NCI-H2196 treated with DMSO at 0.1 percent for 48 hours (cell line): ENCODE results near the gene HSPA6.
"Not testable (repeated sequence)": the region's sequence is repeated elsewhere in the genome, so short reads cannot be mapped to it uniquely, and the experiment has no call there.

ENCODE experiments used
- DNase-seq: peaks from one replicate; lab custom pipeline; 2025; ENCODE audit not compliant: unreplicated experiment; lab: John Stamatoyannopoulos, UW

HSPA6 gene

DNA sequence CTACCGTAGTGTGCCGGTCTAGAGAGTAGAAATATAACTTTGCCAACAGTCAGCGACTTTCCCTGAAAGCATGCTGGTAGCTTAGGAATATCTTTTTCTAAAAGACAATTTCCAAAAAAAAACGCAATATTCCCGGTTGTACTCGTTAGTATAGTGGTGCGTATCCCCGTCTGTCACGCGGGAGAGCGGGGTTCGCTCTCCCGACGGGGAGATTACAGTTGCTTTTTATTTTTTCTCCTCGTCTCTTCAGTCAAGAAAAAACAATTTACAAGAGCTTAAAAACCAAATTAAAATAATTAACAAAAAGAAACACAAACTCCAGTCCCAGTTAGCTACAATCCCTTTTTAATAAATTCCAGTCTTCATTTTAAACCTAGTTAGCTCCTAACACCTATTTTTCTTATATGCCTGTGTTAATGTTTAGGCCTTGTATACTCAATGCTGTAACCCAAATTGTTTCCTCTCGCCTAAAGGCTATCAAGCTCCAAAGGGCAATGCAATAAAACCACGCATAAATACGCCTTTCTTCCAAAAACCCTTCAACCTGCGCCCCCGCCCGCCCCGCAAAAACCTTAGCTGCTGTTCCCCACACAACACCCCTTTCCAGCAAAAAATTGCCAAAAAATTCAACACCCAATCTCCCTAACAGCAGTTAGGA lies 7.8 kb downstream of the HSPA6 start:
- no peak for DNase-seq

DNA sequence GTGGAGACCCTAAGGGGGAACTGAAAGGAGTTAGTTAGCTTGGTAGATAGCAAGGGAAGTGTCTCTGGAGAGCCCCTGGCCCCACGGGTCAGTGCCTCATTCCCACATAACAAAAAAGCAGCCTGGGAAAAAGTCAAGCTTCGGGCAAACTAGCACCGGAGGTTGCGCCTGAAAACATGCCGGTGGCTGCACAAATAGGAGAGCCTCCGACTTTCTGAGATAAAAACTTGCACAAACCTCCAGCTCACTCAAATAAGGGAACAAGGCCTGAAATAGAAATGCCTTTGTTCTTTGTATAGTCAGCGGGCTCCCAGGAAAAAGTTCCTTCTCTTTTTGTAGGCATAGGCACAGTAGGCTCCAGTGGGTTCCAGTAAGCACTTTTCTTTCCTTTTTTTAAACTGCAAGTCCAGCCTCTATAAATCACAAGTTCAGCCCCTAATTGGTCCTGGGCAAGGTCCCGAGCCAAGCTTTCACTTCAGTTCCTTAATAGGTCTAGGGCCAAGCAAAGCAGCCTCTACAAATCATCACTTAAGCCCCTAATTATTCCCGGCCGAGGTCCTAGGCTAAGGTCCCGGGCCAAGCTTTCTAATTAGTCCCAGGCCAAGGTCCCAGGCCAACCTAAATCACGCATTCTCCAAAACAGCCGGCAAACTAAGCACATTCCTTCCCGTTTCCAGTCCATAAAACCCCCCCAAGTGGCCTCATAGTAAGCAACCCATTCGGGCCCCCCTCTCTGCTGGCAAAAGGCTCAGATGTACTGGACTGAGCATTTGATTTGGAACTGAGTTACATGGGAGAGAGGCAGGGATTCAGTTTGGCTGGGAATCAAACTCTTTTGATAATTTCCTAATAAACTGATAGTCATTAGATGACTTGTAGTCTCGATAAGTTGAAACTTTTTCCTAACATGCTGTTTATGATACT lies 8.6 kb downstream of the HSPA6 start:
- DNase-seq = not testable (repeated sequence)

DNA sequence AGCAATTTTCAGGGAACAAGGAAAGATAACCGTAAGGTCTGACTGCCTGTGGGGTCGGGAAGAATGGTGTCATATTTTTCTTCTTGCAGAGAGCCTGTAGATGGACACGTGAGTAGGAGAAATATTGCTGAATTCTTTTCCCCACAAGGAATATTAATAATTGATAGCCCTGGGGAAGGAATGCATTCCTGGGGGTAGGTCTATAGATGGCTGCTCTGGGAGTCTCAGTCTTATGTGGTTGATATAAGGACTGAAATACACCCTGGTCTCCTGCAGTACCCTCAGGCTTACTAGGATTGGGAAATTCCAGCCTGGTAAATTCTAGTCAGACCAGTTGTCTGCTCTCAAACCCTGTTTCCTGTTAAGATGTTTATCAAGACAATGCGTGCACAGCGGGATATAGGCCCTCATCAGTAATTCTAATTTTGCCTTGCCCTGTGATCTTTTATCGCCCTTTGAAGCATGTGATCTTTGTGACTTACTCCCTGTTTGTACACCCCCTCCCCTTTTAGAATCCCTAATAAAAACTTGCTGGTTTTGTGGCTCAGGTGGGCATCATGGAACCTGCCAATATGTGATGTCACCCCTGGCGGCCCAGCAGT lies 12.8 kb downstream of the HSPA6 start:
- not testable (repeated sequence) for DNase-seq

DNA sequence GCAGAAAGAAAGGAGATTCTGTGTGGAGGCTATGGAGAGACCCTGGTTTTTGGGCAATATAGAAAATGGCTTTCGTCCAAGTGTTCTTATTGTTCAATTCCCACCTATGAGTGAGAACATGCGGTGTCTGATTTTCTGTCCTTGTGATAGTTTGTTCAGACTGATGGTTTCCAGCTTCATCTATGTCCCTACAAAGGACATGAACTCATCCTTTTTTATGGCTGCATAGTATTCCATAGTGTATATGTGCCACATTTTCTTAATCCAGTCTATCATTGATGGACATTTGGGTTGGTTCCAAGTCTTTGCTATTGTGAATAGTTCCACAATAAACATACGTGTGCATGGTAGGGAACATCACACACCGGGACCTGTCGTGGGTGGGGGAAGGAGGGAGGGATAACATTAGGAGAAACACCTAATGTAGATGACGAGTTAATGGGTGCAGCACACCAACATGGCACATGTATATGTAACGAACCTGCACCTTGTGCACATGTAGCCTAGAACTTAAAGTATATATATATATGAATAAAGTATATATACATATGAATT lies 14.7 kb downstream of the HSPA6 start:
- not testable (repeated sequence) for DNase-seq

DNA sequence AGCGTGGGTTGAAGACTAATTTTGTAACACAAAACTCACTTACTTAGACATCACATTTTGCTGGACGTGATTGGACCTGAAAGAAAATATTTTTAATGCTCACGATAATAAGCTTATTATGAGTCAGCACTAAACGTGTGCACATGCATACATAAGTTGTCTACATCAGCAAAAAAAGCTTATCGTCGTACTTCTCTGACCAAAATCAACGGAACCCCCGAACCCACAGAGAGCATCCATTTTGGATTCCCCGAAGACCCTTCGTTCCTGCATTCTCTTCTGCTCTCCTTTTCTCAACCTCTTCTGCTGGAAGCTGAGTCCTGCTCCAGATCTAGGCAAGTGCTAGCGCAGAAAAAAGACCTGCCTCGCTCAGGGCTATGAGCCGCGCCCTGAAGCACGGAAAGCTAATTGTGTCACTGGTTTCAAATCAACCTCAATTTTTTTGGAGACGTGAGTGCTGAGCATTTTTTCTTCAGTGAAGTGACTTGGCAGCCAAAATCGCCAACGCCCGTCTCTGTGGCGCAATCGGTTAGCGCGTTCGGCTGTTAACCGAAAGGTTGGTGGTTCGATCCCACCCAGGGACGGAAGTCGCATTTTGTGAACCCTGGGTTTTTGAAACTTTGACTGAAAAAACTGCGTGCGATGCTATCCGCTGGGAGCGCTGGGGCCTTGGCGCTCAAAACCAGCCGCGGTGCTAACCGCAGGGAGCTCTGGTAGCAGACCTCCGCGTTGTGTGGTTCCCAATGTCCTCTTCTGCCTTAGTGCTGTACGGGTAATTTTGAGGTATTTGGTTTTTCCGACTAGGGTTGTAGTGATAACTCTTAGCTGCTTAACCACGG lies 15.6 kb downstream of the HSPA6 start:
- DNase-seq = not testable (repeated sequence)

DNA sequence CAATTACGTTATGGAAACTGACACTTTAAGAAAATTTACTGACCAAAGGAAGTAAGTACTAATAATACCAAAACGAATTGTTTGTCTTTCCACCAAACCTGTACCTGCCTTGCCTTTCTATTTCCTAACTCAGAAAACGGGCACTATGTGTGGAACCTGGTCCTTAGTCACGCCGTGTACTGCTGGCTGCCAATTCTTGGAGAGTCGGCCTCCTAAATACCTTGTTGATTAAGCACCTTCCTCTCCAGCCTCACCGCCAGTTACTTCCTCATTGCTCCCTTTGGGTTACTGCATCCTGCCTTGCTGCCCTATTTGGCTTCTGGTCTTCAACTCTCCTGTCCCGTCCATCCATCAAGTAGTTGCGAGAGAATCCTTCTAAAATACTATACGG lies 16.2 kb downstream of the HSPA6 start:
- not testable (repeated sequence) for DNase-seq

DNA sequence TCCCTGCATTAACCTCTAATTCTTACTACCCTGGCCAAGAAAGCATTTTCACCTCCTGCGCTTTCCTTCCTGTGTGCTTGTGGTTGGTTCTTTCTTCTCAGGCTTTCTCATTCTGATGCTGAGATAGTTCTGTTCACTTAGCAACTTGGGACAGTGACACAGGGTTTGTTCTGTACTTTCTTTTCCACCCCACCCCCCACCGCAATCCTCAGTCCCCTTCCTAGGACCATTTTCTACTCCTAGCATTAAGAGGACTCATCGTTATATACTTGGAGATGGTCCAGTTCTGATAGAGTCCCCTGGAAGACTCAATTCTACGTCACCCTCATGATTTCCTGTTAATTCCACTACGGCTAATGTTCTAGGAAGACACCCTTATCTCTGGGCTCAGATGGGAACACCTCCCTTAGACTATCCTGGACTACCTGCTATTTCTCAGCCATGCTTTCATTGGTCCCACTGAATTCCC lies 17.8 kb downstream of the HSPA6 start:
- DNase-seq = not testable (repeated sequence)

DNA sequence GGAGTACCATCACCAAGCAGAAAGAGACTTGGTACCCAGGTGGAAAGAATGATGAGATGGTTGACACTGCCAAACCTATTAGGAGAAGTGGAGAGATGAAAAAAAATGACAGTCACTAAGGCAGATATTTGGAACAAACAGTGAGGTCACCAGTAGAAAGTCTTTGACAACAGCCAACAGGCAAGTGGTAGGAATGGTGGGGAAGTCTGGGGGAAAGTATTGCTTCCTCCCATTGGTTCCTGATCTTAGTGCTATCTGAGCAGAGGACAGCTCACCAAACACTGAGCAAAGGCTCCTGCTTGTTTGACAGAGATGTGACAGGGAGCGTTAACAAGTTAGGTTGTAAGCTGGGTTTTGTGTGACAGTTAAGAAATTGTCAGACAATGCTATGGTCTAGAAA lies 18.8 kb downstream of the HSPA6 start:
- not testable (repeated sequence) for DNase-seq

DNA sequence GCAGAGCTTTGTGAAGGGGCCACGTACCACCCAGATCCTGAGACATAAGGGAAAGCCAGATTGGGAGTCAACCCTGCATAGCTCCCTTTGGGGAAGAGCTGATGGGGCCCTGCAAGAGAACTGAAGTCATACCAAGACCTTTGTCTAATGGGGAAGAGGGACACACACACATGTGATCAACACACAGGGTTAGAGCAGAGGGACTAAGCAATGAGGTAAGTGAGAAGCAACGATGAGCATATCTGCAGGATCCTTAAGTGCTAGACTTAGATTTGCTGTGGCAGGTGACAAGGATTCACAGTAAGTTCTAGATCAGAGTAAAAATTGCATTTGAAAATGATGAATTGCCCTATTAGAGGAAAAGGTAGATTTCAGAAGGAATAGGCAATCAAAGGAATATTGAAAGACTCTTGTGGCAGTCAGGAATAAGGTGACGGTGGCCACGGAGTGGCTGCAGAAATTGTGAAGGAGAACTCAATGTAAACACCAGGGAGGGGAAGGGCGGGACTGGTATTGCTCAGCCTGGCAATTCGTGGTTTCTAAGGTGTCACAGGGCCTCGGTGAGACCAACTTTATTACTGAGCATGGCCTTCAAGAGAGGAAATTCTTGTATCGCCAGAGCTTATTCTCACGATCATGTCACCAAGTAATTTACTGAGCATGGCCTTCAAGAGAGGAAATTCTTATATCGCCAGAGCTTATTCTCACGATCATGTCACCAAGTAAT lies 20.8 kb downstream of the HSPA6 start:
- not testable (repeated sequence) for DNase-seq

DNA sequence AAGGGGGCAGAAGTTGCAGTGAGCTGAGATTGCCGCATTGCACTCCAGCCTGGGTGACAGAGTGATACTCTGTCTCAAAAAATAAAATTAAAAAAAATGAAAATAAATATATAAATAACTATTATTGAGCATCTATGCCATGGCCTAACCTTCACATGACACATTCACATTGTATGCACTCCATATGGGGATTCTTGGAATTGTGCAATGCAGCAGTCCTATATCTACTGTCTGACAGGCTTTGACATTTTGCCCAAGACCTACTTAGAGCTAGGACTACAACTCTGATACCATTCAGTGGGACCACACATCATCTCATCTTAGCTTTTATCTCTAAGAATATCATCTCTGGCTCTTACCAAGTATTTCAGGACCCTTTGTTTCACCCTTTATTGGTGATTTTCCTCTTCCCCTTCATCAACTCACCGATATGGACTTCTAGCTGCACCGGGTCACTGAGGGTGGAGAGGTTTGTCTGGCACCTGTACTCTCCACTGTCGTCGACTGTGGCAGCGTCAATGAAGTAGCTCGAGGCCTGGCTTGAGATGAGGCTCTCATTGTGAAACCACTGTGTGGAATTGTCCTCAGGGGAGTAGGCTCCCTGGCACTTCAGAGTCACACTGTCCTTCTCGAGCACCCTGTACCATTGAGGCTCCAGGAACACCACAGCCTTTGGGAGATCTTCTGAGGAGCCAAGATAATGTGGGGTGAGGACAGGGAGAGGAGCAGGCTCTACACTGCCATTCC lies 23.8 kb downstream of the HSPA6 start:
- not testable (repeated sequence) for DNase-seq

DNA sequence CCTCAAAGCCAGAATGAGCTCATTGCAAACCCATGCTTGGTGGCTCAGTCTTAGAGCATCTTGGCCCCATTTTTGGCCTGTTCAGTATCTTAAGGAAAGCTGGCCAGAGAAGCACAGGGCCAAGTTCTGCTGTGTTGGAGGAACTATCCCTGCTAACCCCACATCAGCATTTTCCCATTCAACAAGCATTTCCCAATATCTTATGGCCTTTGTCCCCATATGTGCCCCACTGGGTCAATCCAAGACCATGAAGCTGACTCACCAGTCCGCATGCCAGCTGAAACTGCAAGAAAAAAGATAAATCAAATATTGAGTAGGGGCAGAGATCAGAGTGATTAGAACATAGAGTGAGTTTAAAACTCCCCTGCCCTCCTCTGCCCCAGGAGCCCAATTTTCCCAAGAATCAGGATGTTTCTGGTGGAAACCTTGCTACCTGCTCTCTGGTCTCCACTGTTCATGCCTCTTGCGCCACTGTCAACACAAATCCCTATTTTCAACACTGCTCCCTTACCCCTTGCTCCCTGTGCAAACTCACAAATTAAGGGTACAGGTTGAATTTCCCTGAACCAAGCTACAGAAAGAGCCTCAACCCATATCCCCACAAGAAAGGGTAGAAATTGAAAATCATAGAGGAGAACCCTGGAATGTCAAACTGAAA lies 24.5 kb downstream of the HSPA6 start:
- DNase-seq = not testable (repeated sequence)

DNA sequence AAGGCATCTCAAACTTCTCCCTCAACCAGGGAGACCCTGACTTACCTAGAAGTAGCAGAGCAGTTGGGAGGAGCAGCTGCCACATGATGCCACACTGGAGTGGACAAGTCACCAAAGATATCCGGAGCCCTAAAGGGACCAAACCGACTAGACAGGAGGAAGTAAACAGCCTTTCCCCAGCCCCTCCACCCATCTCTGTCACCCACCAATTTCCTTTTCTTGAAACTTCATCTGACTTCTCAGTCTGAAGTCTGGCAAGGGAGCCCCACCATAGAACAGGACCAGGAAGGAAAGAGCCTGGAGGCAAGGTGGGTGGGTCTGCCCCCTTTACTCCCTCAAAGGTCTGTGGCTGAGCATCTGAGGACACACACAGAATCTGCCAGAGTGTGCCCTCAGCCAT lies 25.3 kb downstream of the HSPA6 start, which contains the start of gene FCGR3A:
FCGR3A (minus strand) TSS at position 167 of the 400 bp plus-strand sequence; CDS start at position 85, 82 bp downstream.
- DNase-seq = no peak

DNA sequence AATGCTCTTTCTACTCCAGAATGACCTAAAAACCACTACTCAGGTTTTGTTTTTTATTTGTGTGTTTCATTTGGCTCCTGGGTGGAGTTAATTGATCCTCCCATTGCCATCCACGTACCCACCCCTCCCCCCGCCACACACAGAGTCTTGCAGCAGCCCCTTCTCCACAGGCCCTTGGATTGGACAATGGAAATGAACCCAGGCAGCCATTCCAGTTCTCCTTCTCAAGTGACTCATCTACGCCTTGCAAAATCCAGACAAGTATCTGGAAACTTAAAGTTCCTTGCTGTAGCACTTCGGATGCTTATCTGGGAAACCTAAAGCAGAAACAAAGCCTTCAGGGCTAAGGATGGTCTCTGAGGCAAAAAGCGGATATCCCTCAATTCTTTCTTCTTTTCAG lies 26.6 kb downstream of the HSPA6 start:
- DNase-seq = not testable (repeated sequence)

DNA sequence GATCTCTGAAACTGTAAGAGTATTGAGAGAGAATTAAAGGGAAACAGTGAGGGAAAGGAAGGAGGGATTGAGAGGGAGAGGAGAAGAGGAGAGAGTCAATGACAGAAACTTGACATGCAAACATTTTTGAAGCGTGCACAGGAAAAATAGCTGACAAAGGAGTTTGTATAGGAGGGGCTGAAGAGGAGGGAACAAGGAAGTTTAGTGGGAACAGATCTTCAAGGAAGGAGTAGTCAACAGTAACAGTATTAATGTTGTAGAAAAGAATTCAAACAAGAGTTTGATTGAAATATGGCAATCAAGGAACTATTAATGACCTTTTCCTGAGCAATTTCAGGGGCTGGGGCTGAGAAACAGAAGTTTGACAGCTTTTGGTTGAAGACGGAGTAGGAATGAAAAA lies 29.3 kb downstream of the HSPA6 start:
- DNase-seq = not testable (repeated sequence)

DNA sequence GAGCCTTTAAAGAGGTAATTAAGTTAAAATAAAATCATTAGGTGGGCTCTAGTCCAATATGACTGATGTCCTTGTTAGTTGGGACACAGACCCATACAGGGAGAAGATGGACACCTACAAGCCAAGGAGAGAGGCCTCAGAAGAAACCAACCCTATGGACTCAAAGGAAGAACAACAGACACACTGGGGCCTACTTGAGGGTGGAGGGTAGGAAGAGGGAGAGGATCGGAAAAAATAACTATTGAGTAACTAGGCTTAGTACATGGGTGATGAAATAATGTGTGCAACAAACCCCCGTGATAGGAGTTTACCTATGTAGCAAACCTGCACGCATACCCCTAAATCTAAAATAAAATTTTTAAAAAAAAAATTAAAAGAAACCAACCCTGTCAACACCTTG lies 30.0 kb downstream of the HSPA6 start:
- DNase-seq = not testable (repeated sequence)

DNA sequence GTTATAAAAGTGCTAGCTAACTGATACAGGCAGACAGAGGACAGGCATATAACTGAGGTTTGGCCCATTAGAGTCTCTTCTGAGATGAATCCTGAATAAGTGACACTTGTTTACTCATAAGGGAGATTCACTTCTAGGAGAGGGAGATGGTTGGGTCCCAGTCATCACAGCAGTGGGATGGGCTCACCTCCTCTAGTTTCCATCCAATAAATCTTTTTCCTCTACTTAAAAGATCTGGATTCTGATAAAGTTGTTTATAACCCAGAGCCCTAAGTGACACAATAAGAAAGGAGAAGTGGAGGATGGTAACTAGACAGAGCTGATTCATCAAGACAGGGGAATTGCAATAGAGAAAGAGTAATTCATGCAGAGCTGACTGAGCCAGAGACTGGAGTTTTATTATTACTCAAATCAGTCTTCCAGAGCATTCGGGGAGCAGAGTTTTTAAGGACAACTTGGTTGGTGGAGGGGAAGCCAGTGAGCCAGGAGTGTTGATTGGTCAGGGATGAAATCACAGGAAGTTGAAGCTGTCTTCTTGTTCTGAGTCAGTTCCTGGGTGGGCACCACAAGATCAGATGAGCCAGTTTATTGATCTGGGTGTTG lies 30.6 kb downstream of the HSPA6 start:
- not testable (repeated sequence) for DNase-seq

DNA sequence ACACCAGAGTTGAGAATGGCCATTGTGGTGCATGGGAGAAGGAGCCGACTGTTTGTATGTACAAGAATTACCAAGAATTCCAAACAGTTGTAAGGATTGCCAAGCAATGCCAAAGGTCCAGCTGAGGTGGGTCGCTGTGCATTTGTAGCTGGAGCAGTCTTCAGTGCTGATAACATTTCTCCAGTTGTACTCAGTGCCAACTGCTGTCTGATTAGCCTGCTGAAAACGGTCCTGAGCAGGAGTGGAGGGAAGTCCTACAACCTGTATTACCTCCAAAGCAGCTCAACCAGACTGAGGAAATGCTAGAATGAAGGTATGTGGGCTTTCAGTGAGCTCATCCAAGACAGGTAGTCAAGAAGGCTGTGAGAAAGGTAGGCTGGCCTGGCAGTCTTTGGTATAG lies 31.8 kb downstream of the HSPA6 start:
- DNase-seq = not testable (repeated sequence)

DNA sequence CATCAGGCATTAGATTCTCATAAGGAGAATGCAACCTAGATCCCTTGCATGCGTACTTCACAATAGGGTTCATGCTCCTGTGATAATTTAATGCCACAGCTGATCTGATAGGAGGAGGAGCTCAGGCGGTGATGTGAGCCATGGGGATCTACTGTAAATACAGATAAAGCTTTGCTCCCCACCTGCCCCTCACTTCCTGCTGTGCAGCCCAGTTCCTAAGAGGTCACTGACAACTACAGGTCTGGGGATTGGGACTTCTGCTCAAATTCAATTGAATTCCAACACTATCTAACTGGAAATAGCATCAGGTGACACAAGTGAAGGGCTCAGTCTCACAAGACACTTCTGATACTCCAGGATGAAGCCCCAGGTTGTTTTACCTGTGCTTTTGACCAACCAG lies 32.6 kb downstream of the HSPA6 start:
- DNase-seq = not testable (repeated sequence)
